NCI-H226 (cell line): Measurements from ENCODE around the gene ABCB10.
"Not testable (repeated sequence)": the region's sequence is repeated elsewhere in the genome, so short reads cannot be mapped to it uniquely, and the experiment has no call there.

Experiments used
- DNase-seq: peaks from one replicate; pipeline ENCODE4 v3.0.0-alpha.2; 2015

Gene ABCB10

GRCh38 chr1:229558460-229559335 is at the start of gene ABCB10:
ABCB10 (minus strand) TSS chr1:229558707; CDS start chr1:229558652, 55 bp downstream.
- peak; percentile 83 for DNase-seq

- DNase-seq: no peak
Observed at GRCh38 chr1:229607370-229607769, 48.9 kb upstream of the ABCB10 start.

- no peak for DNase-seq
Observed at GRCh38 chr1:229603371-229604005, 45.0 kb upstream of the ABCB10 start.

- no peak for DNase-seq
Observed at GRCh38 chr1:229600229-229600628, 41.7 kb upstream of the ABCB10 start.

DNA sequence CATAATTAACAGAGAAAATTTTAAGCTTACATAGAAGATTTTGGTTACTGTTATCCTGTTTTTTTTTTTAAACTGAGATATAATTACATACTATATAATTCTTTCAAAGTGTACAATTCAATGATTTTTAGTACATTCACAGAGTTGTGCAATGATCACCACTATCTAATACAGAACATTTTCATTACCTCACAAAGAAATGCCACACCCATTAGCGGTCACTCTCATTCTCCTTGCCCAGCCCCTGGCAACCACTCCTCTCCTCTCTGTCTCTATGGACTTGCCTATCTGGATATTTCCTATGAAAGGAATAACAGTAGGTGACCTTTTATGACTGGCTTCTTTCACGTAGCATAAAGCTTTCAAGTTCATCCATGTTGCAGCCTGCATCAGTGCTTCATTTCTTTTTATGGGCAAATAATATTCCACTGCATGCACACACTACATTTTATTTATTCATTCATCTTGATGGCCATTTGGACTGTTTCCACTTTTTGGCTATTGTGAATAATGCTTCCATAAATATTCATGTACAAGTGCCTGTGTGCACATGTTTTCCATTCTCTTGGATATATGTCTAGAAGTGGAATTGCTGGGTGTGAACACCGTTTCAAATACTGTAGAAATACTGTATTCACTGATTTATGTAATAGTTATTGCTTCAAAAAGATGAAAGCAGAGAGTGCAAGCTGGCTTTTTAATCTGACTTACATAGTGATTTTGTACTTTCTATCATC is 40.9 kb upstream of the ABCB10 start:
- no peak for DNase-seq

DNA sequence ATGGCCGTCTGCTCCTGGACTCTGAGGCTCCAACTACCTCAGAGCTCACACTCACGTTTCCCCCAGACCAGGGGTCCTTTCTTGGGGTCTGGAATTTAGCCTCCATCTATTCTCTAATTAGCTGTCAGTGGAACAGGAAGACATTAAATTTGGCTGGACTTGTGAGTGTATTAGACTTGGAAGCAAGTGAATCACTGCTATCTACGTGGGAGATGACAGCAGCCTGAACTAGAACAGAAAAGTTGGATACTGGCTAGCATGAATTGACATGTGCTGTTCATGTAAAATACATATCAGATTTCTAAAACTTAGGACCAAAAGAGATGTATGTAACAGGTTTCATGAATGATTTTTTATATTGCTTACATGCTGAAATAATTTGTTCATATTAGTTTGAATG is 39.4 kb upstream of the ABCB10 start:
- no peak for DNase-seq

- no peak for DNase-seq
Observed at GRCh38 chr1:229596925-229597699, 38.6 kb upstream of the ABCB10 start.

- DNase-seq: not testable (repeated sequence)
Observed at GRCh38 chr1:229595876-229596275, 37.4 kb upstream of the ABCB10 start.

DNA sequence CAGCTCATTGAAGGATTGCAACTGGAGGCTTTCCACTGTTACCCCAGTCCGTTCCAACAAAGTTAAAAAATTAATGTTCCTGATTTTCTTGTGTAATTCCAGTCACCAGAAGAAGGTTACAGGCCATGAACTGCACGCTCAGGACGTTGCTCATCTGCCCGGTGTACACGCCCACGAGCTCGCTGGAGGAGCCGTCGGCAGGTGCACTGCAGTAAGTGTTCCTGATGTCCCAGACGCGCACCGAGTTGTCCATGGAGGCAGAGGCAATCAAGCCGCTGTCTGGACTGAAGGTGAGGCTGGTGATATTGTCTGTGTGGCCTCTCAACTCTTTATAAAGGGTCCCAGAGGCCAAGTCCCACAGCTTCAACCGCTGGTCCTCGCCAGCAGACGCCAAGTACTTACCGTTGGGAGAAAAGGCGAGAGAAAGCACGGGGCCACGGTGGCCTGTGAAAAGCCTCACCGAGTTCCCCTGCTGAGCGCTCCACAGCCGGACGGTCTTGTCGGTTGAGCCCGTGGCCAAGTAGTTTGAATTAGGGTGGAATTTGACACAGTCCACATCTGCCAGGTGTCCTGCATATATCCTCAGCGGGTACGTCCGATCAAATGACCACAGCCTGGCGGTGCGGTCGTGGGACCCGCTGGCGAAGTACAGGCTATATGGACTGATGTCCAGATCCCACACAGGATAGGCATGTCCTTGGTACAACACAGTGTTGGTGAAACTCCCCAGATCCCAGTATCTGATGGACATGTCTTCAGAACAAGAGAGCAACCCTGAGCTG is 35.9 kb upstream of the ABCB10 start:
- DNase-seq: no peak

DNA sequence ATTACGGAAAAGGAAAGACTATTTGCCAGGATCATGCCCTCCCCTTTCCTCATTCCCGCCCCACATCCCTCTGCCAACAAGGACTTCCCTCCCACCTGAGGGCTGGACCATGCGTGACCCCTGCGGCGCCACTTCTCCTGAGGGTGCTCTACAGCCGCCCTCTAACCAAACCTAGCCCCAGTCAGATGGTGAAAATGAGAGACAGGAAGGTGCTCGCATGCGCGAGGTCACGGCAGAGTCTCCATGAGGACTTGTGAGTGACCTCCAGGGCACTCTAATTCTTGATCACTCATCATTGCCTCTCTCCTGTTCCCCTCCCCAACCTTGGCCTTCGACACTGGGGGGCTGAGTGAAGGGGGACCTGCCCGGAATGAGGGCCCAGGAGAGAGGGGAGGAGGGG is 35.3 kb upstream of the ABCB10 start:
- DNase-seq: no peak

DNA sequence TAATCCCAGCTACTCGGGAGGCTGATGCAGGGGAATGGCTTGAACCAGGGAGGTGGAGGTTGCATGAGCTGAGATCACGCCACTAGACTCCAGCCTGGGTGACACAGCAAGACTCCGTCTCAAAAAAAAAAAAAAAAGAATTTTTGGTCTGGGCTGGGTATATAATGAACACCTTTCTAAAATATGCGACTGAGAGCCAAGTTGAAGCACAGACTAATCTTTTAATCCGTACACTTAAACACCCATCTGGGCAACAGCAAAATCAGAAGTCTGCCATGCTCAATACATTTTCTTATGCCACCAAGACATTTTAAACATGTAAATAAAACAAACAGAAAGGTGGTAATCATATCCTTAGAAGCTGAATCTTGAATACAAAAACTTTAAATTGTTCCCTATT is 31.6 kb upstream of the ABCB10 start:
- no peak for DNase-seq

GRCh38 chr1:229585338-229585737 is 26.8 kb upstream of the ABCB10 start:
- DNase-seq: no peak

GRCh38 chr1:229582715-229583114 is 24.2 kb upstream of the ABCB10 start:
- DNase-seq: no peak

- no peak for DNase-seq
Observed at GRCh38 chr1:229582011-229582694, 23.6 kb upstream of the ABCB10 start.

DNA sequence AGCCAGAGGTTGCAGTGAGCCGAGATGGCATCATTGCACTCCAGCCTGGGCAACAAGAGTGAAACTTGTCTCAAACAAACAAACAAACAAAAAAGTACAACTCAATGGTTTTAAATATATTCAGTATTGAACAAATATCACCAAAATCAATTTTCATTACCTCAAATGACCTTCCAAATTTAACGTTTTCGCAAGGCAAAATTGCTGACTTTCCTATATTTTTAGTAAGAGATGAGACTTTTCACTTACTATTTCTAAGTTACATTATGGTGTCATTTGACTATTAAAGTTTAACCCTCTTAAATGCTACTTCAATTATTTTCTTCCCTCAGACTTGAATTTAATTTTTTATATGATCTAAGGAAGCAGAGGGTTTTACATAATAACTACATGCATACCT is 23.0 kb upstream of the ABCB10 start:
- DNase-seq: no peak

- no peak for DNase-seq
Observed at GRCh38 chr1:229579059-229579673, 20.7 kb upstream of the ABCB10 start.

DNA sequence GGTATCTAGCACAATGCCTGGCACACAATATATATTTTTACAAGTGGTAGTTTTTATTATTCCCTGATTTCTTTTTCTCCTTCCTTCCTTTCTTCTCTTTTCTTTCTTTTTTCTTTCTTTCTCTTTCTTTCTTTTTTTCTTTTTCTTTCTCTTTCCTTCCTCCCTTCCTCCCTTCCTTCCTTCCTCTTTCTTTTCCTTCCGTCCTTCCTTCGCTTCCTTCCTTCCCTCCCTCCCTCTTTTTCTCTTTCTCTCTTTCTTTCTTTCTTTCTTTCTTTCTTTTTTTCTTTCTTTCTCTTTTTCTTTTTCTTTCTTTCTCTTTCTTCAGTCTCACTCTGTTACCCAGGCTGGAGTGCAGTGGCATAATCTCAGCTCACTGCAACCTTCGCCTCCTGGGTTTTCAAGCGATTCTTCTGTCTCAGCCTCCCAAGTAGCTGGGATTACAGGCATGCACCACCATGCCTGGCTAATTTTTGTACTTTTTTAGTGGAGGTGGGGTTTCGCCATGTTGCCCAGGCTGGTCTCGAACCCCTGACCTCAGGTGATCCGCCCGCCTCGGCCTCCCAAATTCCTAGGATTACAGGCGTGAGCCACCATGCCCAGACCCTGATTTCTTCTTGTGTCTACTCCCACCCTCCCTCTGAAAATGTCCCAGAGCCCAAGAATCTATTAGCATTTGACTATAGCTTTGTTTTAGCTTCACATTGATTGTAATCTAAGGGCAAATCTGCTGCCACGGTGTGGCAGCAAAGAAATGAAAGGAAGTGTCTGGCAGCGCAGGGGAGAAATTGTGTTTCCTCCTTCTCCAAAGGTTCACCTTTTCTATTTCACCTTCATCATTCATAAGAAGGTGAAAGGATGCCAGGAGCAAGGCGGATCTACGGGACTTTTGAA is 19.9 kb upstream of the ABCB10 start:
- no peak for DNase-seq

GRCh38 chr1:229574679-229575442 is 16.4 kb upstream of the ABCB10 start:
- DNase-seq: no peak

DNA sequence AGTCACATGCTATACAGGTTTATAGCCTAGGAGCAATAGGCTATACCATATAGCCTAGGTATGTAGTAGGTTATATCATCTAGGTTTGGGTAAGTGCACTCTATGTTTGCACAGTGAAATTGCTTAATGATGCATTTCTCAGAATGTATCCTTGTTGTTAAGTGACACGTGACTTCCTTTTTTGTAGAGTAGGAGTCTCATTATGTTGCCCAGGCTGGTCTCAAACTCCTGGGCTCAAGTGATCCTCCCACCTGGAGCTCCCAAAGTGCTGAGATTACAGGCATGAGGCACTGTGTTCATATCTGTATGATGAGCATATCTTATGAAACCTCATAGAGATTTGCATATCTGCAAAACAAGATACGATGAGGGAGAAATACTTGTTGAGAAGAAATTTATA is 13.8 kb upstream of the ABCB10 start:
- DNase-seq: no peak
